Measurements from ENCODE around the gene POU6F2.

The POU6F2 gene

GRCh38 chr7:39158367-39158766 lies 180.7 kb downstream of the POU6F2 start:
- Histone ChIP-seq H3K36me3 (ENCODE audit: control insufficient read depth in 2 of 2, insufficient read depth in 1 of 2, low read length in 2 of 2) (no peaks in the 10 kb centered on the region), H3K27ac (ENCODE audit: extremely low read depth, low read depth, low read length) (no peak overlapping the region), H3K9me3 (ENCODE audit: control insufficient read depth, insufficient read depth, low read depth, low read length) (no peaks in the 10 kb centered on the region), H3K4me1 (ENCODE audit: control insufficient read depth, insufficient read depth, low read length) (no peaks in the 10 kb centered on the region), H3K4me3 (ENCODE audit: low read depth, low read length) (no peak overlapping the region)
- POLR2A ChIA-PET: no interaction called here
- CTCF ChIA-PET: no interaction called here
- no peak for TF ChIP-seq WT1 (tag by site-specific recombination; IDR thresholded peaks at IDR 0.05)
- TF ChIP-seq ZNF791 (tag by site-specific recombination; IDR thresholded peaks at IDR 0.05): no peak
- no peak for TF ChIP-seq ZNF311 (tag by site-specific recombination; IDR thresholded peaks at IDR 0.05; ENCODE audit: borderline replicate concordance)
- no peak for TF ChIP-seq ZNF140 (tag by site-specific recombination; IDR thresholded peaks at IDR 0.05)
- TF ChIP-seq ZNF175 (tag by site-specific recombination; IDR thresholded peaks at IDR 0.05): no peak
- no peak for TF ChIP-seq ZNF426 (tag by site-specific recombination; IDR thresholded peaks at IDR 0.05)
- no peak for TF ChIP-seq ZNF677 (tag by site-specific recombination; IDR thresholded peaks at IDR 0.05)
- no peak for TF ChIP-seq ZNF660 (tag by site-specific recombination; IDR thresholded peaks at IDR 0.05)
- TF ChIP-seq ZNF561 (tag by site-specific recombination; IDR thresholded peaks at IDR 0.05; ENCODE audit: borderline replicate concordance): no peak
- TF ChIP-seq ZNF558 (tag by site-specific recombination; IDR thresholded peaks at IDR 0.05): no peak
- no peak for TF ChIP-seq ZNF776 (tag by site-specific recombination; IDR thresholded peaks at IDR 0.05; ENCODE audit: borderline replicate concordance)
- TF ChIP-seq ZNF266 (tag by site-specific recombination; IDR thresholded peaks at IDR 0.05; ENCODE audit: low read depth): no peak
- TF ChIP-seq ZNF843 (tag by site-specific recombination; IDR thresholded peaks at IDR 0.05): no peak
- no peak for TF ChIP-seq INSM2 (tag by site-specific recombination; IDR thresholded peaks at IDR 0.05)
- TF ChIP-seq ZNF416 (tag by site-specific recombination; IDR thresholded peaks at IDR 0.05): no peak
- TF ChIP-seq, protein P1, sequence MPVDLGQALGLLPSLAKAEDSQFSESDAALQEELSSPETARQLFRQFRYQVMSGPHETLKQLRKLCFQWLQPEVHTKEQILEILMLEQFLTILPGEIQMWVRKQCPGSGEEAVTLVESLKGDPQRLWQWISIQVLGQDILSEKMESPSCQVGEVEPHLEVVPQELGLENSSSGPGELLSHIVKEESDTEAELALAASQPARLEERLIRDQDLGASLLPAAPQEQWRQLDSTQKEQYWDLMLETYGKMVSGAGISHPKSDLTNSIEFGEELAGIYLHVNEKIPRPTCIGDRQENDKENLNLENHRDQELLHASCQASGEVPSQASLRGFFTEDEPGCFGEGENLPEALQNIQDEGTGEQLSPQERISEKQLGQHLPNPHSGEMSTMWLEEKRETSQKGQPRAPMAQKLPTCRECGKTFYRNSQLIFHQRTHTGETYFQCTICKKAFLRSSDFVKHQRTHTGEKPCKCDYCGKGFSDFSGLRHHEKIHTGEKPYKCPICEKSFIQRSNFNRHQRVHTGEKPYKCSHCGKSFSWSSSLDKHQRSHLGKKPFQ (tag by site-specific recombination; IDR thresholded peaks at IDR 0.05): no peak
- no peak for TF ChIP-seq ZNF146 (tag by site-specific recombination; IDR thresholded peaks at IDR 0.05)
- no peak for TF ChIP-seq ZNF19 (tag by site-specific recombination; IDR thresholded peaks at IDR 0.05; ENCODE audit: low read depth)
- no peak for TF ChIP-seq KLF1 (tag by site-specific recombination; IDR thresholded peaks at IDR 0.05)

- no peaks in the 10 kb centered on the region for H3K9me3 ChIP-seq (ENCODE audit: control insufficient read depth, insufficient read depth, low read depth, low read length)
- POLR2A ChIA-PET: no interaction called here
Observed at GRCh38 chr7:39161903-39162302, 184.2 kb downstream of the POU6F2 start.

More at GRCh38 chr7:39161903-39162302, 184.2 kb downstream of the POU6F2 start:
- Histone ChIP-seq H3K36me3 (ENCODE audit: control insufficient read depth in 2 of 2, insufficient read depth in 1 of 2, low read length in 2 of 2) (no peaks in the 10 kb centered on the region), H3K4me1 (ENCODE audit: control insufficient read depth, insufficient read depth, low read length) (no peaks in the 10 kb centered on the region), H3K4me3 (ENCODE audit: low read depth, low read length) (no peak overlapping the region), H3K27ac (ENCODE audit: extremely low read depth, low read depth, low read length) (no peak overlapping the region)
- TF ChIP-seq ZSCAN30 (tag by site-specific recombination; IDR thresholded peaks at IDR 0.05): no peak
- TF ChIP-seq, protein P2, sequence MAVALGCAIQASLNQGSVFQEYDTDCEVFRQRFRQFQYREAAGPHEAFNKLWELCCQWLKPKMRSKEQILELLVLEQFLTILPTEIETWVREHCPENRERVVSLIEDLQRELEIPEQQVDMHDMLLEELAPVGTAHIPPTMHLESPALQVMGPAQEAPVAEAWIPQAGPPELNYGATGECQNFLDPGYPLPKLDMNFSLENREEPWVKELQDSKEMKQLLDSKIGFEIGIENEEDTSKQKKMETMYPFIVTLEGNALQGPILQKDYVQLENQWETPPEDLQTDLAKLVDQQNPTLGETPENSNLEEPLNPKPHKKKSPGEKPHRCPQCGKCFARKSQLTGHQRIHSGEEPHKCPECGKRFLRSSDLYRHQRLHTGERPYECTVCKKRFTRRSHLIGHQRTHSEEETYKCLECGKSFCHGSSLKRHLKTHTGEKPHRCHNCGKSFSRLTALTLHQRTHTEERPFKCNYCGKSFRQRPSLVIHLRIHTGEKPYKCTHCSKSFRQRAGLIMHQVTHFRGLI (tag by site-specific recombination; IDR thresholded peaks at IDR 0.05): no peak
- TF ChIP-seq ZNF621 (tag by site-specific recombination; IDR thresholded peaks at IDR 0.05): no peak
- CTCF ChIA-PET: no interaction called here

All from HEK293 (cell line).